Hepatocyte (in vitro differentiated cells): ENCODE measurements around the gene CLN5. TPM values are rescaled to one million over a fixed set of nuclear protein-coding genes. Genes with fewer than 3 reads are reported as not detected.

Experiments
- DNase-seq: peaks from one replicate; pipeline ENCODE4 v3.0.0-alpha.2; 2016; ENCODE audit warnings: low spot score
- H2AFZ ChIP-seq: fragments of 200-600 bp; sonication (generic); 2 replicates; pipeline ENCODE4 v1.6.0; 2016; ENCODE audit warnings: antibody characterized with exemption, mild to moderate bottlenecking
- H3K27ac ChIP-seq: fragments of 200-600 bp; sonication (generic); 2 replicates; pipeline ENCODE4 v1.5.1; 2016; ENCODE audit warnings: mild to moderate bottlenecking
- H3K27me3 ChIP-seq: fragments of 200-600 bp; sonication (generic); 2 replicates; pipeline ENCODE4 v1.6.1; 2016
- H3K36me3 ChIP-seq: fragments of 200-600 bp; sonication (generic); replicated peaks from 2 replicates; pipeline ENCODE4 v1.5.1; 2016; ENCODE audit warnings: low read depth; ENCODE audit not compliant: insufficient read depth
- H3K4me1 ChIP-seq: fragments of 200-600 bp; sonication (generic); 2 replicates; pipeline ENCODE4 v1.5.1; 2016; ENCODE audit warnings: mild to moderate bottlenecking, moderate library complexity; ENCODE audit not compliant: insufficient read depth
- H3K4me2 ChIP-seq: fragments of 200-600 bp; sonication (generic); 2 replicates; pipeline ENCODE4 v1.6.0; 2016
- H3K4me3 ChIP-seq: fragments of 200-600 bp; sonication (generic); 2 replicates; pipeline ENCODE4 v1.5.1; 2016; ENCODE audit warnings: mild to moderate bottlenecking
- H3K79me2 ChIP-seq: fragments of 200-600 bp; sonication (generic); 2 replicates; pipeline ENCODE4 v1.6.0; 2017; ENCODE audit warnings: mild to moderate bottlenecking
- H3K9me2 ChIP-seq: fragments of 200-600 bp; sonication (generic); replicated peaks from 2 replicates; pipeline ENCODE4 v1.6.0; 2017; ENCODE audit warnings: mild to moderate bottlenecking; ENCODE audit not compliant: insufficient read depth
- H3K9me3 ChIP-seq: fragments of 200-600 bp; sonication (generic); 2 replicates; pipeline ENCODE4 v1.5.1; 2016; ENCODE audit warnings: low read depth, mild to moderate bottlenecking
- H4K20me1 ChIP-seq: fragments of 200-600 bp; sonication (generic); 2 replicates; pipeline ENCODE4 v1.6.0; 2016; ENCODE audit warnings: mild to moderate bottlenecking; ENCODE audit not compliant: insufficient read depth, poor library complexity, severe bottlenecking
- CTCF ChIP-seq: fragments of 200-600 bp; sonication (generic); IDR thresholded peaks from 2 replicates; pipeline ENCODE4 v1.5.1; 2016; ENCODE audit warnings: antibody characterized with exemption, mild to moderate bottlenecking; ENCODE audit not compliant: poor library complexity
- EZH2 ChIP-seq: fragments of 200-600 bp; sonication (generic); IDR thresholded peaks from 2 replicates; pipeline ENCODE4 v1.6.1; 2016; ENCODE audit warnings: antibody characterized with exemption, mild to moderate bottlenecking, borderline replicate concordance
- EZH2phosphoT487 ChIP-seq: fragments of 200-600 bp; sonication (generic); IDR thresholded peaks from one replicate; pipeline ENCODE4 v1.6.1; 2018; ENCODE audit warnings: antibody characterized with exemption, mild to moderate bottlenecking, low read depth, moderate library complexity; ENCODE audit not compliant: unreplicated experiment, severe bottlenecking
- WGBS: methylation state at CpG from one replicate; pipeline ENCODE4 v1.1.6; 2016; ENCODE audit warnings: low lambda C conversion rate; ENCODE audit errors: missing lambda C conversion rate; 5-methylcytosine and 5-hydroxymethylcytosine counted together
- polyA plus RNA-seq: library from polyadenylated mRNA; unstranded; fragments of >200 nt; fragmentation: Nextera tagmentation; extraction: Ambion mirVana; gene quantifications from 2 replicates; pipeline ENCODE4 v1.2.1, GENCODE V29; 2016
- total RNA-seq: library from RNA; depleted of rRNA; stranded (reverse); fragments of >200 nt; gene quantifications from 2 replicates; pipeline ENCODE4 v1.2.3, GENCODE V29; 2014

CLN5 gene
- total and polyA plus RNA-seq, 2 experiments from 2014 or later = 31.5 to 45.2 TPM

- no peaks in the 10 kb centered on the region for H3K9me3 ChIP-seq
- H3K27me3 ChIP-seq = peaks cover 12% of the 10 kb centered on the region
- no peaks in the 10 kb centered on the region for H3K36me3 ChIP-seq
- no peak for TF ChIP-seq EZH2
- no peak for TF ChIP-seq EZH2phosphoT487
- no peak for TF ChIP-seq CTCF
- no peak overlapping the region for H3K27ac ChIP-seq
- WGBS = 79% methylated on average over 5 of the region's 5 CpGs
- DNase-seq = no peak
- peaks cover 6% of the 10 kb centered on the region for H3K4me1 ChIP-seq
- H3K9me2 ChIP-seq = no peaks in the 10 kb centered on the region
- H2AFZ ChIP-seq = no peak overlapping the region
- no peak overlapping the region for H3K4me3 ChIP-seq
- H4K20me1 ChIP-seq = no peaks in the 10 kb centered on the region
- no peak overlapping the region for H3K4me2 ChIP-seq
- no peaks in the 10 kb centered on the region for H3K79me2 ChIP-seq
Measured at GRCh38 chr13:76983676-76984075, 8.2 kb upstream of the CLN5 start.

GRCh38 chr13:76991432-76991795, 467 bp upstream of the CLN5 start:
- H3K4me1 ChIP-seq = peaks cover 6% of the 10 kb centered on the region
- H4K20me1 ChIP-seq = no peaks in the 10 kb centered on the region
- H3K79me2 ChIP-seq = peaks cover 25% of the 10 kb centered on the region
- peak; percentile 13 for DNase-seq
- H3K9me3 ChIP-seq = no peaks in the 10 kb centered on the region
- H3K36me3 ChIP-seq = no peaks in the 10 kb centered on the region
- no peak for TF ChIP-seq CTCF
- no peak for TF ChIP-seq EZH2
- no peak for TF ChIP-seq EZH2phosphoT487
- peak overlapping the region; percentile 98 for H2AFZ ChIP-seq
- H3K4me2 ChIP-seq = peak overlapping the region; percentile 87
- peak overlapping the region; percentile 46 for H3K4me3 ChIP-seq
- peak overlapping the region; percentile 96 for H3K27ac ChIP-seq
- H3K27me3 ChIP-seq = no peaks in the 10 kb centered on the region
- H3K9me2 ChIP-seq = no peaks in the 10 kb centered on the region
- WGBS = 38% methylated on average over 15 of the region's 15 CpGs

GRCh38 chr13:76992548-76993001, 694 bp downstream of the CLN5 start:
- H3K27ac ChIP-seq = peak overlapping the region; percentile 96
- DNase-seq = peak; percentile 62
- peak overlapping the region; percentile 87 for H3K4me2 ChIP-seq
- H3K27me3 ChIP-seq = no peaks in the 10 kb centered on the region
- peaks cover 25% of the 10 kb centered on the region for H3K79me2 ChIP-seq
- WGBS = under 1% methylated on average over 20 of the region's 20 CpGs
- no peaks in the 10 kb centered on the region for H3K9me2 ChIP-seq
- H3K4me1 ChIP-seq = peaks cover 6% of the 10 kb centered on the region
- H4K20me1 ChIP-seq = no peaks in the 10 kb centered on the region
- H3K36me3 ChIP-seq = no peaks in the 10 kb centered on the region
- H3K9me3 ChIP-seq = no peaks in the 10 kb centered on the region
- H3K4me3 ChIP-seq = peak overlapping the region; percentile 47
- TF ChIP-seq CTCF = no peak
- no peak for TF ChIP-seq EZH2
- TF ChIP-seq EZH2phosphoT487 = no peak
- H2AFZ ChIP-seq = peak overlapping the region; percentile 64

GRCh38 chr13:76993021-76993420, 1.1 kb downstream of the CLN5 start:
- DNase-seq = no peak
- WGBS = 40% methylated on average over 3 of the region's 3 CpGs
- H3K27ac ChIP-seq = peak overlapping the region; percentile 96
- peak overlapping the region; percentile 87 for H3K4me2 ChIP-seq
- peaks cover 6% of the 10 kb centered on the region for H3K4me1 ChIP-seq
- H3K9me3 ChIP-seq = no peaks in the 10 kb centered on the region
- H2AFZ ChIP-seq = no peak overlapping the region
- no peaks in the 10 kb centered on the region for H3K27me3 ChIP-seq
- H3K4me3 ChIP-seq = peak overlapping the region; percentile 47
- no peaks in the 10 kb centered on the region for H4K20me1 ChIP-seq
- TF ChIP-seq EZH2 = no peak
- no peak for TF ChIP-seq EZH2phosphoT487
- no peak for TF ChIP-seq CTCF
- peaks cover 25% of the 10 kb centered on the region for H3K79me2 ChIP-seq
- no peaks in the 10 kb centered on the region for H3K9me2 ChIP-seq
- no peaks in the 10 kb centered on the region for H3K36me3 ChIP-seq
